Mucosa of gallbladder (tissue), 1 donor: ENCODE measurements around the gene CLRN3. TPM values are rescaled to one million over a fixed set of nuclear protein-coding genes. Genes with fewer than 3 reads are reported as not detected.

ENCODE experiments used
- DNase-seq: peaks from one replicate; pipeline ENCODE4 v3.0.0-alpha.2; 2020; ENCODE audit warnings: low spot score
- total RNA-seq: library from RNA; stranded (reverse); gene quantifications from one replicate; pipeline ENCODE4 v1.2.1, GENCODE V29; 2021
- donor health status: DM: no; HTN: no; CAD: no.

CLRN3 gene
- total RNA-seq, 1 donor from 2014 or later: 40.8 TPM

DNA sequence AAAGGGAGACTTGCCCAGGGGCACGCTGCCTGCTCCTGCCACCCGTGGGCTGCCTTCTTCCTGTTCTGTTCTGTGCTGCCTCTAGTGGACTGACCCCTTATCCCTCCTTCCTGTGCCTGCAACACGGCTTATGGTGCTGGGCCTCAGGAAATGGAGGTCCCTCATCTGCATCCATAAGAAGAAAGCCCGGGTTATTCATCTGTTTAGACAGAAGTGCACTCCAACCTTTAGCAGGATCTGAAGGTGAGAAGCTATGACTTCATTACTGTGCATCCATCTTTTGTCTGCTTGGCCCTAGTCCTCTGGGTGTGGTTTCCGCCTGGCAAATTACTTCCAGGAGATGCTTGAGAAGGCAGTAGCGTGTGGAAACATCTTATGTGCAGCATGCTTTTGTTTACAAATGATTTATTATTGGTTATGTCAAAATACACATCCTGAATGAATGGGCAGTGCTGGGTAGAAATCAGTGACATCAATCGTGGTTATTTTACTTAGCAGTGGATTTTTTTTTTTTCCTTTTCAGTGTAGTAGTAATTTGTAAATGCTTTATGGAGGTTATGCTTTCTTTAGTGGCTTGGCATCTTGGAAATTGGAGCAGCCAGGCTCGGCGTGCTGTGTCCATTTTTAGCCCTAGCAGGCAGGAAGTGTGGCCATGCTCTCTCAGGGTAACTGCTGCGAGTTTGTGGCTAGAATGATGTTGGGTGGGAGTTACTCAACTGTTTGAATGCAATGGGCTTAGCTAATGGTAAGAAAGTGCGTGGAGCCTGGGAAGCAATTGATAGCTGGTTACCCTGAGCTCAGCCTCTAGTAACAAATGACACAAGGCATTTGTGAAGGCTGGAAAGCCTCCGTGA, 26.9 kb upstream of the CLRN3 start:
- no peak for DNase-seq

DNA sequence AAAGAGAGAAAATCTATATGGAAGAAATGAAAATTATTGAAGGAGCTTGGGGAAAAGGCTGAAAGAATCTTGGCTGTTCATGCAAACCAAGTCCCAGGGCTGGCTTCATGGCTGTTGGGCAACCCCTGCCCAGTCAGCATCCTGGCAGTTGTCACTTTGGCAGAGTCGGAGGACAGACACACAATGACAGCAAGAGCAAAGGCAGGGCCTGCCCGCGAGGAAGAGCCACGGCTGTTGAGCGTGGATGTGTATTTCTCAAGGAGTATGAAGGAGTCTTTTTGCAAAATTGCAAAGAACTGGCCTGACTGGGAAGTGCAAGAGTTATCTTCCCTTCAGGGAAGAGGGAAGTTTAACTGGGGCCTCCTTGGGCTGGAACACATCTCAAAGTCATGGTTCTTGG, 25.8 kb upstream of the CLRN3 start:
- no peak for DNase-seq

DNA sequence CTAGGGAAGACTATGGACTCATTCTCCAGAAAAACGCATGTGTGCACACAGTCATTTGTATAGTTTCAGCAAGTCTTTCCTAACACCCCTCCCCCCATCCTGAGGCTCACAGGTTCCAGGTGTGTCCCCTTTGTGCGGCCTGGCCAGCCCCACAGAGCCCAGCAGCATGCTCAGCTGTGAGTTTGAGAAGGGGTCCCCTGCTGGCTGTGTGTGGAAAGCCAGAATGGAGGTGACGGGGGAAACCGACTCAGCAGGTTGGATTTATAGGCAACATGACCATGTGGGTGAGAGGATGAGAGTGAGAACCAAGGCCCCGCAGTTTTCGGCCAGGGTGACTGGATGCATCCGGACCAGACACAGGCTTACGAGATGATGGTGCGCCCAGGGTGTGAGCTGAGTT, 24.1 kb upstream of the CLRN3 start:
- no peak for DNase-seq

DNA sequence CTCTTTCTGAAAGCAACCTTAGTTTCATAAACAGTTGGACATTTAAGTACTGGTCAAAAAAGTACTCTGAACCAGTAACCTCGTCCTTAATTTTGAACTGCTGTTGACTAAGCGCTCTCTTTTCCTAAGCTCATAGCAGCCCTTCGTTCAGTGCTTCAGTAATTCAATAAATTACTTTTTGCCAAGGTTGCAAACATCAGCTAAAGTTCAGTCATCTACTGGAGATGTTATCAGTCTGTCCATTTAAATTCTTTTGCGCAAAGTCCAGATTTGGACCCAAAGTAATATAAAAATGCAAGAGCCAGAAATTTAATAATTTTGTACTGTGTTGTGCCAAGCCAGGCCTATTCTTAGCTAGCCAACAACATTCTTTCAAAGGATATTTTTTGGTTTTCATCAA, 22.6 kb upstream of the CLRN3 start:
- DNase-seq: no peak

DNA sequence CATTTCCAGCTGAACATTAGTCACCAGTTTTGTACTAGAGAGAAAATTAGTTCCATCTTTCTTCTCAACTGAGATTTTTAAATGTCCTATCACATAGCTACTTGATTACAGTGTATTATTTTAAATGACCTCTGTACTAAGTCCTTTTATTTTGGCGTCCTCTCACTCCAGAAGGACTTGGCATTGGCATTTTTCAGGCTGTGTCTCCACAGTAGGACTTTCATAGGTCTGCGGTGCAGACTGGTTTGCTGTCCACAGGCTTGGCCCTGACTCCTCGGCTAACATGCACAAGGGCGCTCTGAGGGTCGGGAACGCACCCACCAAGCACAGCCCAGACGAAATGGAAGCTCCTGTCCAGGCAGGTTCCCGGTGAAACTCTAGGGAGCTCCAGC, 20.6 kb upstream of the CLRN3 start:
- no peak for DNase-seq

DNA sequence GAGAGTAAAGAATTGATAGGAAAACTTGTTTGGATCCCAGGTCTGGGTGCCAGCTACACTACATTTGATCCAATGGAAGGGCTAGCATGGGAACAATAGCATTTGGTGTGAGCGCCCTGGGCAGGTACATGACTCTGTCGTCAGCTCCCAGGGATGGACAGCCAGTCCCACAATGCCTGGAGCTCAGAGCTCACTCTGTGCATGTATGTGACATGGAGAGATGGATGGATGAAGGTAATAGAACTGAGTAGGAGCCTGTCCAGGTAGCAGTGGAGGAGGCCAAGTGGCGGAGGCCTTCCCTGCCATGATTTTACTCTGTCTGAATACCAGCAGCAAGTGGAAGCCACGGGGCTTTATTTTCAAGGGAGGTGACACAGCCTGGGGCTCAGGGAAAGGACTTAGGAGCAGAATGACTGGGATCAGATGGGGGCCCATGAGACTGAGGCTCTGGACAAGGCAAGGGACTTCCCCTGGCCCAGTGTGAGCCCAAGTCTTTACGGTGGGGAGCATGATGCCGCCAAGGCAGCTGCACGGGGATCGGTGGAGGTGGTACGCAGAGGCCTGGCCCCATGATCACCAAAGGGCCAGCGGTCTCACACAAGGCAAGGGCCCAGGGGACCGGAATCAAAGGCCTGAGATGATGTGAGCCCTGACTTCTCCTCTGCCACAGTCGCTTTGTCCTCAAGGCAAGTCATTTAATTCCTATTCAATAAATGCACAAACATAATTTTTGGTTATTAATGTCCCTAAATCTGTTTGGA, 20.0 kb upstream of the CLRN3 start:
- DNase-seq: no peak

DNA sequence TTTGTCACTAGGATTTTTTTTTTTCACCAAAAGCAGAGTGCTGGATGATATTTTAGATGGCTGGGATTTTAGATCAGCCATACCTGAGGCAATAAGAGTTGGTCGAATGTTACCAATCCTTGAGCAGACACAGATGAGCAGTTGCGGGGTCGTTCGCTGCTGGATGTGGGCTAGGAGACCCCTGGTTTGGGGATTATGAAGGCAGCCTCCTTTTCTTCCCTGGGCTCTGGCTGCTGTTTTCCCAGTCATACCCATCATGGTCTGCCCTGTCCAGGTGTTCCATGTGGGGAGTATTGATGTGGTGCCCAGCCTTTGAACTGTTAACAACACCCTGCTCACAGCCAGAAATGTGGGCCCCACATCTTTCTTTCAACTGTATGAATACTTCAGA, 19.1 kb upstream of the CLRN3 start:
- no peak for DNase-seq

DNA sequence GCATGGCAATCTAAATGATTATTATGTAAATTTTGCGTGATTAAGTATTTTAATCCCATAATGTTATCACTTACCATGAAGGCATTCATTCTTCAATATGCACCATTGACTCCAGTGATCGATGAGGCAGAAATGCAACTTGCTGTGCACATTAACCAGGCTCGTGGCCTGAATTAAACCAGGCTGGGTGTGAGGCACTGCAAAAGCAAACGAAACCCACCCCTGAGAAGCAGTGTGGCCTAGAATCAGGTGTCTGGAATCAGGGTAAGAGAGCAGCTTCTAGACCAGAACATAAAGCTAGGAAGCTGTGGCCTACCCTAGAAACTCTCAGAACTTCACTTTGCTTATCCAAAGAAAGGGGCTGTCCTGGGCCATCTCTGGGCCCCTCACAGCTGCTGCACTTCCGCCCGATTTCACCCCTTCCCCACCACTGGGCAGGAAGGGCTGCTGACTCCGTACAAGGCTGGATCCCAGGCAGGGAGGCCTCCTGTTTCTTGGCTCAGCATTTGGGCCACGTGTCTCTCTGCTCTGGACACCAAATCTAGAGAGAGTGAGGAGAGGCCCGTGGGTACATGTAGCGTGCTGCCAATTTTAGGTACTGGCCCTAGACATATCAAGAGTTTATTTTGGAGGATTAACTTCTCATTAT, 18.6 kb upstream of the CLRN3 start:
- no peak for DNase-seq

DNA sequence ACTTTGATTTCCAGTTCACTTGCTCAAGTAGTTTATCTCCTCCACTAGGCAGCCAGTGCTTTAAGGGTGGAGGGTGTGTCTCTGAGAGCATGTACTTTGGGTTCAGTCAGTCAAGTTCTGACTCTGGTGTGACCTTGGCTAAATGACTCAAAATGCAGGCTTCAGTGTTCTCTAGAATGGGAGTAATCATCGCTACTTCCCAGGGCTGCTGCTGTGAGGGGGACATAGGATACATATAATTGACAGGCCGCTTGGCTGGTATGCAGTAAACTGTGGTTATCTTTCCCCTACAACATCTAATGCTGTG, 17.7 kb upstream of the CLRN3 start:
- DNase-seq: no peak

DNA sequence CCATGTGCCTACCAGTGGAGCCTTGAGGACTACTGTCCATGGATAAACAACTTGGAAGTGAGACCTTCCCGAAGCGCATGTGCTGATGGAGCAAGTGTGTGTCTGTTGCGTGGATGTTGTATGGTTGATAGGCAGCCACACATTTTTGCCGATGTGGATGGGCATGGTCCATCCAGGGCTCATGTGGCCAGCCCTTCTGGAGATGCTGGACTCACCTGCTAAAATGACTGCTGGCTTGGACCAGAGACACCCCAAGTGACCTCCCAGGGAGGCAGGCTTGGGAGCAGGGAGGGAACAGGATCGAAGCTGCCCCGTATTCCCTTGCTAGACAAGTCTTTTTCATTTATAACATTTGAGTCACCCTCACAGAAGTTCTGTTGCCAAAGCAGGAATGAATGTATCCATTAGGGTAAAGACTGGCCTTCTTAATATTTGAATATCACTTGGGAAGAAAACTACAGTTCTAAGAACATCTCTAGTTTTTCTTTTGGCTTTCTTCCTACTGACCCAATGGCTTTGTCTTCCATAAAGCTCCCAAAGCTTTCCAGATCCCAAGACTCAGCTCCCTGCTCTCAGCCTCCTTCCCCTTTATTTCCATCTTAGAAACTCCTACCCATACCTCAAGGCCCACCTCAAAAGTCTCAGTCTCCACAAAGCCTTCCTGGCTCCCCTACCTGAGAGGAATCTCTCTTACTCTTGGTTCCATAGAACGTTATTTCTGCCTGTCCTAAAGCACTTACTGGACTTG, 17.1 kb upstream of the CLRN3 start:
- DNase-seq: no peak

DNA sequence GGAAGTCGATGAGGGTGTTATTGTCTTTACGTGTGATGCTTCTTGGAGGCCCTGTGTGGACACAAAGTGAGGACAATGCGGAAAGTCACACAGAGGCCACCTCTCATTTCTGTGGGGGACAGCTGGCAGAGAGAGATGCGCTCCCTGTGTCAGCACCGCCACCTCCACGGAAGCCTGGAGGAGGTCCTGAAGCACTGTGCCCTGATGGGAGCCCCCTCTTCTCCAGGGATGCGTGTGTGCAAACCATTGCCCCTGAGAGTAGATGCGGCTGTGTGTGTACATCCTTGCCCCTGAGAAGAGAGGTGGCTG, 16.2 kb upstream of the CLRN3 start:
- no peak for DNase-seq

DNA sequence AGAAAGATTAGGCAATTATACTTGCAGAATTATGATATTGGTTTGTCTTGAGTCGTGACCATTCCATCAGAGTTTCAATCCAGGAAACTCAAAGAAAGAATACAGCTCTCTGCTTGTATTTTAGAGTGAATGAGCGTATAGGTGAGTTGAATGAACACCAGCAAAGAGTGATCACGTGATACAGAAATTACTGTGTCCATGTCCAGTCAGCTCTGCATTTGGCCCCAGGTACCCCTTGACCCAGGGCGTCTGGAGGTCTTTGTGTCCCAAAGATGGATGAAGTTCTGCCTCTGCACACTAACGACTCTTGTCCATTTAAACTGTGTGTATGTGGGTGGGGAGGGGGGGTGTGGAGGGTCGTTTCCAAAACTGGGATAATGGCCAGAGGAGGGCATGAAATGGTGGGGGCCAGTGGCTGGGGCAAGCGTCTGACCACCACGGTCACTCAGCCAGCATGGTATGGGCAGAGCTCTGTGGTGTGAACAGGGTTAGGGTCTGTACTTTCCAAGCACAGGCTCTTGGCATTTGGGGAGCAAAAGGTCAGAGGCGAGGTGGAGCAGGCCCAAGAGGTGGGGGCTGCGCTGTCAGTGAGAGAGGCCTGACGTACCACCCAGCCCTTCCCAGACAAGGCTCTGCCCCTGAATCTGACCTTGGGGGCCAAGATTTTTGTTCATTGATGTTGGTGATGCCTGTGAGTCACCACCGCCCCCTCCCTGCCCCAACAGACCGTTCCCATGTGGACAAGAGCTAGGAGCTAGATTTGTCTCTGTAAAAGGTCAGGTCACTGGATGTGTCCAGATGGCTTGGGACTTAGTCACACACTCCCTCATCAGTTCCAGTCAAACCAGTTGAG, 15.6 kb upstream of the CLRN3 start:
- DNase-seq: no peak

DNA sequence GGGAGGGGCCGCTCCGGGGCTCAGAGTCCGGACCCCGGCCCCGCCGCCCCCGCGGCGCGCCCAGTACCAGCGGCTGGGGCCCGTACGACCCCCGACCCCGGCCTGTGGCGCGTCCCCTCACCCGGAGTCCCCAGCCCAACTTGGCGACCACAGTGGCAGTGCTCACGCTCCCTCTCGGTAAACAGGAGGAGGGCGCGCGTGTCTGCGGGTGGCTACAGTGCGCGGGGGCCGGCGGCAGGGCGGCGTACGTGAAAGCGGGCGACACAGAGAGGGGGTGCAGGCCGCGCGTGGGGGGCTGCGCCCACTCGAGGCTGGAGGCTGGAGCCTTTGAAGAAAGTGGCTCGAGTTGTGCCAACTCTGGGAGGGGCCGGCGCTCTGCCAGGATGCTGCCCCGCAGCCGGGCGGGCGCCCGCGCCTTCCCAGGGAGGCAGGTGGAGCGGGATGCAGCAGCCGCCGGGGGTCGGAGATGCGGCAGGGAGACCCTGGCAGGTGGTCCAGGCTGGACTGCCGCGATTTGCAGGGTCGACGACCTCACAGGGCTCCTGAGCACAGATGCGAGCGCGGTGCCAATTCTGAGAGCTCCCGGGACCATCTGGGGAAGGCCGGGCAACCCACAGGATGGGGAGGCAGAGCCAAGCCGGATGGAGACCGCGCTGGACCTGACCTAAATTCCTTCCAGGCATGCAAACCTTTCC, 14.8 kb upstream of the CLRN3 start:
- no peak for DNase-seq

DNA sequence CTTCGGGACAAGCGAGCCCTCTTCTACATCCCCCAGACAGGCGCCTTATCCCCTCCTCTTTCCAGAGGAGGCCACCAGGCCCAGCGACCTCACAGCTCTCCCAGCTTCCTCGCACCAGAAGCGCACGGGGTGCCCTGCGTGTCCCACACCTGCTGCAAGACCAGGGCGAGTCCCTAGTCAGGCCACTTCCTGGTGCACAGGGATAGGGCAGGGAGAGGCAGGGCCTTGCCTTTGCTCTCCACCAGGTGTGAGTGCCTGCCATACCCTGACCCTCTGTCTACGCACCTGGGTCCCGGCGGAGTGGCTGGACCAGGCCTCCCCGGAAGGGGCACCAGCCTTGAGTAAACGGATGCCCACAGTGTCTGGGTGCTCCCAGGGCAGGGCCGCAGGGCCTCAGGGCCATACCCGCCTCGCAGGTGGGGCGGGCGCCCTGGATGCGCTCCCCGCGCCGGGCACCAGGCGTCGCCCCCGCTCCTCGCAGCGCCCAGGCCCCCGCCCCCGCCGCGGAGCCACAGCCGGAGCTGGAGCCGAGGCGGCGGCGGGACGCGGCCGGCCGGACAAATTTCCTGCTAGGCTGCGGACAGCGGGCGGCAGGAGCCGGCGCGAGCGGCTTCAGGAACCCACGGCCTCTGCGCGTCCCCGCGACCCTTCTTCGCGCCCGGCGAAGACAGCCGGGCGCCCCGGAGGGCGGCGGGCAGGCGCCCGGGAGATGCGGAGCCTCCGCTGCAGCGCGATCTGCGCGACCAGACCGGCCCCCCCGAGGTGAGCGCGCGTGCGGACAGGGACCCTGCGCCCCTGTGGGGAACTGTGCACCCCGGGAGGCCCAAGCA, 14.0 kb upstream of the CLRN3 start, which contains the start of gene PTPRE:
Gene PTPRE (plus strand): TSS at position 556 of the 830 bp plus-strand sequence. CDS start 133,779 bp downstream, outside the sequence.
- DNase-seq: peak; percentile 66

DNA sequence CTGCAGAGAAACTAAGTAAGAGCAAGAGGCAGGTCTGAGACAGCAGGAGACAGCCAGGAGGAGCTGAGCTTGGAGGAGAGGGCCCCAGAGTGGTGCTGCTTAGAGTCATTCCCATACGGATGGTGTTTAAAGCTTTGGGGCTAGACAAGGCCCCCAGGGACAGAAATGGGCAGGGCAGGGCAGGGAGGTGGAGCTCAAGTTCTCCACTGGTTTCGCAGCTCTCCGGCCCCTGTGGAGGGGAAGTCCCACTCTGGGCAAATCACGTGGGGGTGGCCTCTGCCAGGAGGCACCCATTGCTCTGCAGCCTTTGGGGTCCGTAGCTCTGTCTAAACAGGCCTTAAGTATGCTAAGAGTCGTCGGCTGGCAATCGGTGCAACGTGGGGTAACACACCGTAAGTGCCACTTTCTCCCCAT, 13.1 kb upstream of the CLRN3 start:
- no peak for DNase-seq

DNA sequence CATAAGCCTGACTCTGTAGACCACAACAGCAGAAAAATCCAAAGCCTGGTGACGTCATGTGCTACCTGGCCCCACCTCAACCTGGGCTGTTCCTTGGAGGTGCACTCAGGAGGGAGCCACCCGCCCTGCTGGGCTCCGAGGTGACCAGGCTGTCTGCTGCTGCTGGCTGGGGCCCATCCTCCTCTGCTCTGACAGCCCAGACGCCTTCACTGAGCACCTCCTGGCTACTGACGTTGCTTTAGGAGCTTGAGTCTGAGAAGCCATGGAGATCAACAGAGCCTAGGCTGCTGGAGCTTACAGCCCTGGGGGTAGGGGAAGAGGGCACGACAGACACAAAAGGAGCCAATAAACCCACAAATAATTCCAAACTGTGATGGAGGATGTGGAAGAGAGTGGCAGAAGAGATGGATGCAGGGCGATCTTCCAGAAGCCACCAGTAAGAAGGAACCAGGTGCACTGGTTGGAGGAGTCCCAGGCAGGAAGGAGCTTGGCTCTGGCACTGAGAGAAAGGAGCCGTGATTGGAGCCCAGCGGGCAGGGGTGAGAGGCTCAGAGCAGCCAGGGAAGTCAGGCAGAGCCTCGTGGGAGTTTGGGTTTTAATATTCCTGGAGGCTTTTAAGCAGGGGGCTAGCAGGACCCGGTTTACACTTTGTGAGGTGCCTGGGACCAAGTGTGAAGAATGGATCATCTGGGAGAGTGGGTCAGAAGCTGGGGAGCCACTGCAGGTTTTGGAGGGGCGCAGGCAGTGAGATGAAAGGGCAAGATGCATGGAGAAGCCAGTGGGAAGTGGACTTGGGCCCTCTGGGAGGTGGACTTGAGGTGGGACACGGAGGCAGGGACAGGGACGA, 12.5 kb upstream of the CLRN3 start:
- DNase-seq: no peak

DNA sequence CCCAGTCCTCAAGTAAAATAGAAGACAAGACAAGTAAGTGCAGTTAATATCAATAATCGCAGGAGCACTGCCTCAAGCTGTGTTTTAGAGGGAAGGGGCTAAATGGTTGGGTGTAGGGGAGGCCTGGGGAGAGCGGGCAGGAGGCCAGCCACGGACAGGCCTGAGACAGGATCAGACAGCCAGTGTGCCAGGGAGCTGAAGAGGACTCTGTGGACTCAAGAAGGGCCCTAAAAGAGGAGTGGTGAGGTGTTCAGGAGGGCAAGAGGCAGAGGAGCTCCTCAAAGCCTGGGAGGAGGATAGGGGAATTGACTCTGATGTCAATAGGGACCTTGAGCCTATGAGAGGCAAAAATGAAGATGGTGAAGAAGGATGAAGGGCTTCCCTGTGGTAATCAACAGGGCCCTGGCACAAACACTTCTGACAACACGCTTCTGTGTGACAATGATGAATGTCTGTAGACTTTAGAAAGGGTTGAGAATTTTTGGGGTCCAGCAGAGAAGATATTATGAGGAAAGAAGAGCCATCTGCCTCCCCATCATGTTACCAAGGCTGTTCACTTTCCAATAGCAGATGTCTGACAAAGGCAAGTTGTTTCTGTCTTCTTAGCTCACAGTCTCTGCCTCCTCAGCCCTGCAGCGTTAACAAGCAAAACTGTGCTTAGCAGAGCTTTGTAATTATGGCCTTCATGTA, 11.7 kb upstream of the CLRN3 start:
- DNase-seq: no peak

DNA sequence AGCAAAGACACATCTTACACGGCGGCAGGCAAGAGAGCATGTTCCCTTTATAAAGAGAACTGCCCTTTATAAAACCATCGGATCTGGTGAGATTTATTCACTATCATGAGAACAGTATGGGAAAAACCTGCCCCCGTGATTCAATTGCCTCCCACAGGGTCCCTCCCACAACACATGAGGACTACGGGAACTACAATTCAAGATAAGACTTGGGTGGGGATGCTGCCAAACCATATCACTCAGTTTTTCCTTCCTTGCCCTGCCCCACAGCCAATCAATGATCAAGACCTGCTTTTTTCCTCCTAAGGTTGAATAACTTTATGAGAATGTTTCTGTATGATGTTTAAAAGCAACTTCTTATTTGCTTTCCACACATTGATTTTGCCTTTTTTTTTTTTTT, 11.0 kb upstream of the CLRN3 start:
- DNase-seq: no peak
